Stimulated activated CD8-positive, alpha-beta memory T cell treated with anti-CD3 and anti-CD28 coated beads, Interleukin-15, amount 100 ng/mL, for 1 hour (primary cell): Measurements from ENCODE around the gene STARD13.
"Not testable (repeated sequence)": the region's sequence is repeated elsewhere in the genome, so short reads cannot be mapped to it uniquely, and the experiment has no call there.

ENCODE experiments used
- DNase-seq: peaks from one replicate; pipeline ENCODE4 v3.0.0-alpha.2; 2020; ENCODE audit warnings: low read depth

Gene STARD13

DNA sequence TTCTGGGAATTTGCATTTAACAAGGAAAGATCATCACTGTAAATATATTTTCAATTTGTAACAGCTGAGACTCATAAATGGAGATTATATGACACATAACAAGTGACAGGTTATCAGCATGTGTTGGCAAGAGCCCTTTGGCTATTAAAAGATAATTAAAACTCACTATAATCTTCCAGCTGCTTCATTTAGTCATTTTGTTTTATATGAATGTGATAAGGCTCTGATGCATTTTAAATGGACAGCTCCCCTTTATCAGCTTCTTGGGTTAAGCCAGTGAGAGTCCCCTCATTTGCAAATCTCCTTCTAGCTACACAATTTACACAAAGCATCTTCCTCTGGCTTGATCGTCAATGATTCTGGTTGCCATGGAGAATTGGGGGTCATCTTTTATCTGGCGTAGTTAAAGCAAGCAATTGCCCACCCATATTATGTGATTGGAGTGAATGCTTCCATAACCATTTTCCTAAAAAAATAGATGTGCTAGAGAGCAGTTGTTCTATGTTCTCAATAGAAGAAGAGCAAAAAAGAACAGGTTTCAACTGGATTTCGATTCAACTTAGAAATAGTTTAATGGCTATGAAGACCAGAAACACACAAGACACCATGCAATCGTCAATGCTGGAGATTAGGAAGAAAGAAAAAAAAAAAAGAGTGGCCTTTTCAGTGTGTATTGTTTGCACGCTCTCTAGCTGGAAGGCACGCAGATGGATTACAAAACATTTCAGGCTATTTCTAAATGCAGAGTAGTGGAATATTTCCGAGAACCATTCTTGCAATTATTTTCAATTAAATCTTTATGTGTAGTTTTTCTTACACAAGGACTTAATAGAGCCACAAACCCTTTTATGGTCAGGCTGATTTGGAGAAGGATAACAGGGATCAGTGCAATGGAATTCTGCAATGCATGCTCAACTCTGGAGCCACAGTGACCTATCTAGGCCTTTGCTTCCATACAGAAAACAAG is 27.4 kb downstream of the STARD13 start:
- no peak for DNase-seq

DNA sequence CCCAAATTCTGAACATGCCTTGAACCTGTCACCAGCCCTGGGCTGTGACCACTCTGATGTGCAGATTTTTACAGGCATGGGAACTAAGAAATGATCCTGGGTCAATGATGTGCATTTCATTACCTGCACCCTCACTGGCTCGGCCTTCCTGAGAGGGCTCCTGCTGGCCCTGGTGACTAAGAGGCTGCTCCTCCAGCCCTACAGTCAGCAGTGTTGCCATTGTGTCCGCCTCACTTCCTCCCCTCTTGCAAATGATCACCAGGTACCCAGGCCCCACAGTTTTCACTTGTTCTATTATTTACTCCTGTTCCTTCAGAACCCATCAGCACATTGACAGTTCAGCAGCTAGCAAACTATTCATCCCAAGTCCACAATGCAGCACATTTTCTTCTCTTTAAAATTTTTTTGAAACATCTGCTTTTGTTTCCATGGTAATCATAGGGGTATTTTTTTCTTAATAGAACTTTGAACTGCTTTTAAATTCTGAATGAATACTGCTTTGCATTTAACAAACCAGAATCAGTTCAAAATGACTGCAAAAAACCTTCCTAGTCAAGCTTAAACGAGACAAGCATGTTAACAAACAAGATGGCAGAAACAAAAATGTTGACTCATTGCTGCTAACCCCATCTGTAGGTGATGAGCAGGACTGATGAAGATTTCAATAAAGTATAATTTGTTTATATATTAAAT is 29.3 kb downstream of the STARD13 start:
- DNase-seq = no peak

DNA sequence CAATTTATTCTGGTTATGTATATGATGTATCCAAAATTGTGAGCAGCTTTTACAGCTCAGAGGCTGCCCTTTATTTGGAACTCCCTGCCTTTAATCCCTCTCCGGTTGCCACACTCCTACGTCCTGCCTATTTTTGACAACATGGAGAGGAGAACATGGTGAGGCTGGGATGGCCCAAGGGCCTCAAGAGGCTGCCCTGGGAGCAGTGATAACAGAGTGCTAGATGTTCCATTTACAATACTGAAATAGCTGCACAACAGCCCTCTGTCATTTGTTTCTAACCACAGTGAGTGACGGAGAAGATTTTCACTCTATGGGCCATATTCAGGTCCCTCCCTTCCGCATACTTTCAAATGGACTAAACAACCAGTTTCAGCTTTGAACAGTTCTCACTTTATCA is 33.4 kb downstream of the STARD13 start:
- DNase-seq = no peak

DNA sequence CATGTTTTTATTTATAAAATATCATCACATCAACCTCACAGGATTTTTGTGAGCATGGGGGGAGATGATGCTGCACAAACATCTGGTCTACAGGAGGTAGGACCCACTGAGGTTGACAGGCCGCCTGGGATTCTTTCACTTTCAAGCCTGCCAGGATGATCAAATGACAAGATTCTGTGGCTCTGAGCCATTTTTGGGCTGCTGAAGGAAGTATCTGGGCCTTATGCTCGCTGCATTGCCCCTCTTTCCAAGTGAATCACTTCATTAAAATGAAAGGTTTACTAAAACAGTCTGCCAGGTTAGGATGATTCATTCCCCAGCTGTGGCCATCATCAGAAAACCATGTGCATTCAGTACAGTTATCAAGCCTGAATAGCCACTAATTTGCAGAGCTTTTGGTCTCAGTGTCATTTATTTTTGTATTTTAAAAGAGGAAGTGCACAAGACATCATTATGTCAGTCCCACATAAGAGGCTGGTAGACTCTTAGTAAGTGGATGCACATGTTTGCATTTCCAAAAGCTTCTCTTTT is 34.4 kb downstream of the STARD13 start:
- no peak for DNase-seq

DNA sequence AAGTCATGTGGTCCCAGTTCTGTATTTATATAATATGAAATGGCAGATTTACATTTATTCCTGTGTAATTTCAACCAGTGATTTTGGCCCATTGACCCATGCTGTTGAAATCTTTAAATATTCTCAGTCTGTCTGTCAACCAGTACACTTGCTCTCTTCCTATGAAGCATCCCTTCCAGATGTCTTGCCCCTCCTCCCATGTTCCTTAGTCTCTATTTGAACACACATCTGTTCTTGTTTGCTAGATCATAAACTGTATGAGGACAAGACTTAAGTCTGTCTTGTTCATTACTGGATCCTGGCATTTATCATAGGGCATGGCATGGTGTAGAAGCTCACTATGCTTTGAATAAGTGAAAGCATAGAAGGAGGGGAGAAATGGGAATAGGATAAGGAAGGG is 34.9 kb downstream of the STARD13 start:
- DNase-seq = no peak

DNA sequence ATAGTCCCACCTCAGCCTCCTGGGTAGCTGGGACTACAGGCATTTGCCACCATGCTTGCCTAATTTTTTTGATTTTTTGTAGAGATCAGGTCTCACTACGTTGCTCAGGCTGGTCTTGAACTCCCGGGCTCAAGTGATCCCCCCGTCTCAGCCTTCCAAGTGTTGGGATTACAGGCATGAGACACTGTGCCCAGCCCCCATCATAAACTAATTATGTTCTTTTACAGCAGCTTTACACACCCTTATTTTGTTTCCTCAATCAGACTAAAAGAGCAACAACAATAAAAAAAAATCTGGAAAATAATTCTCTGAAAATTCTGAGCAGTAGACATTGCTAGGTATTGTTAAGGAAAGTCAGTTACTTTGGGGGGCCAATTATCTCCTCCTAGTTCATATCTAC is 35.7 kb downstream of the STARD13 start:
- no peak for DNase-seq

DNA sequence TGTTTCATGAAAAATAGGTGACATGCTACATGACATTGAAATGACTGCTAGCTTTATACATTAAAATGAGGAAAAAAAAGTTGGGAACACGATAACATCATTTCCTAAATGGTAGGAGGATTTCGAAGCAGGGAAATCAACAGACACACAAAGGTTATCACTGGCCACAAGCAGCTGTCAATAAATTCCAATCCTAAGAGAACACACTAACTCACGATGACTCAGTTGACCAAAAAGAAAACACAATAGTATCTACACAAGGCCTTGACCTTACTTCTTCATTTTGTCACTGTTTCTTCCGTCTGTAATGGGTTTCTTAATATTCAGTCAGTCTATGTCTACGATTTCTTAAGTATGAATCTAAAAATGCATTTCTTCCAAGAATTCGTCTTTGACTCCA is 36.5 kb downstream of the STARD13 start:
- DNase-seq = no peak

DNA sequence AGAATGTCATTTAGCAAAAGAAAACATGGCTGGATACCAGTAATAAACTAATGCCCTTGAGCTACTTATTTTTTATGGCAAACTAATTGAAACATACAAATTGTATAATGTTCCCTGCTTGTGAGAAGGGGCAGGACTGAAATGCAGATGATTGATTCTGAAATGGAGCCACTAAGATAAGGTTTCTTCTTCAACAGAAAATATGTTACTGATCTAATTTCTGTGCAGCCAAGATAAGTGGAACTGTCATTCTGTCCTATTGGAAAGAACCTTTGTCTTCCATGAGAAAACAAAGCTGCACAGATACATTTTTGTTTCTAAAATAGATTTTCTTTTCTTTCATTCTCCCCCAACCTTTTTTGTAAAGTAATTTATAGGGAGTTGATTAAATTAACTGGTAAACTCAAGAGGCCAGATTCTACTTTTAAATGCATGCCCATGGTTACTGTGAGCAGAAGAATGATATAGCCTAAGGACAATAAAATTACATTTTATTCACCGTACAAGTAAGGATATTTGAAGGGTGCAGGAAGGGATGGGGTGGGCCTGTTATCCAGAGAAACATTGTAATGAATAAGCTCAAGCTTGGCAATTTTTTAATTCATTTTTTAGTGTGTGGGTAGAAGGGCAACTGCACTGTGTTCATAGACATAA is 39.9 kb downstream of the STARD13 start:
- no peak for DNase-seq

DNA sequence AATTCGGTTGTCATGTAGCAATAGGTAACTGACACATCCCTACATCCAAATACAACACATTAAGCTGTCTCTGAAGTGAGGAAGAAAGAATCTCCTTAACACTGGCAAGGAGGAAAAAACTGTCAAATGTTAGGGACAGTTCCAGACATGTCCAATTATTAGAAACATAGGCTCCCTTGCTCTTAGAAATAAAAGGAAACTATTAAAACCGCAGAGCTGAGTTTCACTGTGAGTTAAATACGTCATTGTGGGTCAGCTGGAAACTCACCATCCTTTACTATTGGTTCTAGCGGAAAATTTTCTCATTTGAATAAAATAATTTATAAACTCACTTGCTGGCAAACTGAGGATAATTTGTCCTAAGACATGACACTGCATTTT is 40.7 kb downstream of the STARD13 start:
- DNase-seq = no peak

DNA sequence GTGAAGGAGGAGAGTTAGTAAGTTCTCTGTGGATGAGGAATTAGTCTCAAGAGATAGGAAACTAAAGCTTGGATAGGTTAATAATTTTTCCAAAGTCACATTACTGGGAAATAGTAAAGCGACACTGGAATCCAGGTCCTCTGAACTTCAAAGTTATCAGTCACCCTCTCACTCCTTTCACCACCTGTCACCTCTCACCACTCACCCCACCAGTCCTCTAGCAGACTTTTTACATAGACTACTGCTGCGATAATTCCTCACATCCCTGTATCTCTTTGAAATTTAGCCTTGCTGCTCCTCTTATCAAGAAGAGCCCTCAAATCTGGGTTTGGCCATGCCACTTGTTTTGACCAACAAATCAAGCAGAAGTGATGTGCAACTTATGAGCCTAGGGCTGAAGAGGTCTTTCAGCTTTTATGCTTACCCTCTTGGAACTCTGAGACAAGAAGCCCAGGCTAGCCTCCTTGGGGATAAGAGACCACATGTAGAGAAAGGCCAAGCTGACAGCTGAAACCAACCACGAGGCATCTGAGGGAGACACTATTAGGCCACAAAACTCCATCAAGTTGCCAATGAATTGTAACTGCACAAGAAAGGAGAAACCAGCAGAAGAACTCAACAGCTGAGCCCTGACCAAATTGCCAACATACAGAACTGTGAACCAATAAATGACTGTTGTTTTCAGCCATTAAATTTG is 41.2 kb downstream of the STARD13 start:
- no peak for DNase-seq

DNA sequence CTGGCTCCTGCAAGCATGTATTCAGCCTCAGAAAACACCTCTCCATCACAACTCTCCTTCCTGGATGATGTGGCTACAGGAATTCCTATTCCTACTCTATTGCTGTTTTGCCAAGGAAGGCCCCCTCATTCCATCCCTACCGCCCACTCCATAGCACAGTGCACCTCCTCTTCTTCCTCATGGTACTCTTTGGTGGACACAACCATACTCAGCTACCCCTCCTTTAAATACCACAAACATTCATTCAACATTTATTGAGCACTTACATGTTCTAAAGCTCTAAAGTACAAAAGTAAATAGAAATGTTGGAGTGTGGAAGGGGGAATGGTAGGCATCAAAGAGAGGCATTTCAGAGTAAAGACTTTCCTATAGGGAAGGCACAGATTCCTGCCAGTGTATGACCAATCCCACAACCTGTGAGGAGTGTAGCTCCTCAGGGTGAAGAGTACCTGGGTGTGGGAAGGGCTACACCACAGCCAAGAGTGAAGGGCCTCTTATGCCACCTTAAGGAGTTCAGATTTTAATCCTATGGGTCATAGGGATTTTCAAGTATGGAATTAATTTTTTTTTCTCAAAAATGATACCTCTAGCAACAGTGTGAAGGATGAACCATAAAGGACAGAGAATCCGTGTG is 42.5 kb downstream of the STARD13 start:
- no peak for DNase-seq

DNA sequence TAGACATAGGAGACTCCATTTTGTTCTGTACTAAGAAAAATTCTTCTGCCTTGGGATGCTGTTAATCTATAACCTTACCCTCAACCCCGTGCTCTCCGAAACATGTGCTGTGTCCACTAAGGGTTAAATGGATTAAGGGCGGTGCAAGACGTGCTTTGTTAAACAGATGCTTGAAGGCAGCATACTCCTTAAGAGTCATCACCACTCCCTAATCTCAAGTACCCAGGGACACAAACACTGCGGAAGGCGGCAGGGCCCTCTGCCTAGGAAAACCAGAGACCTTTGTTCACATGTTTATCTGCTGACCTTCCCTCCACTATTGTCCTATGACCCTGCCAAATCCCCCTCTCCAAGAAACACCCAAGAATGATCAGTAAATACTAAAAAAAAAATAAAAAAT is 43.2 kb downstream of the STARD13 start:
- DNase-seq = not testable (repeated sequence)

DNA sequence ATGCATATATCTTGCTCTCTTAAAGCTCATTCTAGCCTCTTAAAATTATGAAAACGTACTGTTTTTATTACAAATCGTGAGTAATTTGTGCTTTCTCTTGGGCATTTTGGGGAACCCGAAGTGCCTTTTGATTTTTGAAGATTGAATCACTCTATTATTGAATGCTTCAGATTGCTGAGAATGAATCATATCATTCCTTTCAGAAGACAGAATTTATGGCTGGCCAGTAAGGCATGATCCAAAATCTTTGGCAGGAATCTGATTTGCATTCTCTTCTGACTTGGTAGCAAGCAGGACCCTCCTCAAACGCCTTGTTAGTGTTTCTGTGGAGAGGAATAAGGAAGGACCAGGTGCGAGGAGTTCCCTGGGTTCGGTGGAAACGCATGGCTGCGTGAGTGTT is 49.5 kb downstream of the STARD13 start:
- DNase-seq = no peak

DNA sequence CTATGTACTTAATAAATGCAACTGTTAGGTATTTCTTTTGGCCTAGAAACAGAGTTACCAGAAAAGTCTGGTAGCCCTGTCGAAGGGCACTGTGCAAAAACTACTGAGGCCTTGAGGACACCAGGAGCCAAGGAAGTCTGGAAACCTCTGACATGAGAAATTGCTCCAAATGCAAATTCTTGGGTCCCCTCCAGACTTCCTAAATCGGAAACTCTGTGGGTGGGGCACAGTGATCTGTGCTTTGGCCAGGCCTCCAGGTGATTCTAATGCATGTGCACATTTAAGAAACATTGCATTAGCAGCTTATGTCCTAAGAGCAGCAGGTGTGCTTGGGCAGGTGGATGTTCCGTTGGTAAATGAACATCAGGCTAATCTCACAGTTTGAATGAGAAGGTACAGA is 50.0 kb downstream of the STARD13 start:
- no peak for DNase-seq

DNA sequence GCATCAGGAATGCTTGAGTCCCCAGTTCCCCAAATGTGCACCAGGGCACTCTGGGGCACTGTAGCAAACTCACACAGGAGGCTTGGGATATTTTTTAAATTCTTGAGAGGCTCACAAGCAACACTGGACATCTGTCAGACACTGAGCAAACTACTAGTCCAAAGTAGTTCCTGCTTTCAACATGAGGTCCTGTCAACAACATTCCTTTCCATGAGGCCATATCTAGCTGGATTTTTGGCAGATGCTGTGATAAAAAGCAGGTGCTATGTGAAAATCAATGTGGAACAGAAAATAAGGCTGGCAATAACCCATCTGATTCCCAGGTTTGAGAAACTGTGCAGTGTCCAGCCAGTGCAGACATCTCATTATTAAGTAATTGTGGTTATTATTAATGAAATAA is 50.5 kb downstream of the STARD13 start:
- no peak for DNase-seq

DNA sequence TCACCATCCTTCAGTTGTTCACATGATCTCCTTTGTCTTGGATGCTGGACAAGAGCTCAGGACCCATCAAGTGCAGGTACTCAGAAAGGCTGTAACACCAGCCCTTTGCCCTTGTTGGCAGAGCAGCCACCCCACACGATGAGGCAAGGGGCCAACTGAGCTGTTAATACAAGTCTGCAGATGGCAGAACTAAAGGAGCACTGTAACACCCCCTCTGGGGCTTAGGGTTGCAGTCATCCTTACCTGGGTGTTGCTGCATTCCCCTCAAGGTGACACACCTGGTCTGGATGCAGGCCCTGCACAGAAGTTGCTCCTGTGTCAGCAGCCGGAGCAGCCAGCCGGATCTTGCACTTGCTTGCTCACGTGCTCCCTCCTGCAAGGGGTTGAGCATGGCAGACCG is 52.0 kb downstream of the STARD13 start:
- DNase-seq = no peak

DNA sequence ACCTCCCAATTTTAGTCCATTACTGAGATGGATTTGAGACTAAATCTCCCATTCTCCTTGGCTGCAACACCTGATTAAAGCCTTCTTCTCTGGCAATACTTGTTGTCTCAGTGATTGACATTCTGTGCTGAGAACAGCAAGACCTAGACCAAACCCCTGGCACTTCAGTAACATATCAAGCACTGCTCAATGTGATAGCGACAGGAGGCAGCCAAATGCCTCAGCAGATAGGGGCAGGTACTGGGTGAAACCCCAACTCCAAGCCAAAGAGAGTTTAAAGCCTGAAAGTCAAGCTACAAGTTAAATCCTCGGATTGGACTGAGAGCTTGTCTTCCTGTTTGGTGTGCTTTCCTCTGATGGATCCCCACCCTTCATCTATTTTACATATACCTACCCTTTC is 52.7 kb downstream of the STARD13 start:
- DNase-seq = no peak

DNA sequence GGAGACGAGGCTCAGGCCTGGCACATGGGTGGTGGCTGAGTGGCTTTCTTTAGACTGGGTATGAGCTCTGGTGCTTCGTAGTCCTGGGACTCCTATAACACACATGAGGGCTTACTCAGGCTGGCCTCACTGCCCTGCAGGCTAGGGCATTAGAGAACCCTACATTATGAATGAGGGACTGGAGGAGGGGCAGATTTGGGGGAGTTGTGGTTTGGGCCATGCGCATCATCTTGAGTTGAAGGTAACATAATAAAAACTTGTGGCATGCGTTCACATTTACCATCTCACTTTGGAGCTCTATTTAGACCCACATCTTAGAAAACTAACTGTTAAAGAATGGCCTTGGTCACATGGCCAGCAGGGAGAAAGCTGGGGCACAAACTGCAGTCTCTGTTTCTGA is 54.2 kb downstream of the STARD13 start:
- DNase-seq = no peak

DNA sequence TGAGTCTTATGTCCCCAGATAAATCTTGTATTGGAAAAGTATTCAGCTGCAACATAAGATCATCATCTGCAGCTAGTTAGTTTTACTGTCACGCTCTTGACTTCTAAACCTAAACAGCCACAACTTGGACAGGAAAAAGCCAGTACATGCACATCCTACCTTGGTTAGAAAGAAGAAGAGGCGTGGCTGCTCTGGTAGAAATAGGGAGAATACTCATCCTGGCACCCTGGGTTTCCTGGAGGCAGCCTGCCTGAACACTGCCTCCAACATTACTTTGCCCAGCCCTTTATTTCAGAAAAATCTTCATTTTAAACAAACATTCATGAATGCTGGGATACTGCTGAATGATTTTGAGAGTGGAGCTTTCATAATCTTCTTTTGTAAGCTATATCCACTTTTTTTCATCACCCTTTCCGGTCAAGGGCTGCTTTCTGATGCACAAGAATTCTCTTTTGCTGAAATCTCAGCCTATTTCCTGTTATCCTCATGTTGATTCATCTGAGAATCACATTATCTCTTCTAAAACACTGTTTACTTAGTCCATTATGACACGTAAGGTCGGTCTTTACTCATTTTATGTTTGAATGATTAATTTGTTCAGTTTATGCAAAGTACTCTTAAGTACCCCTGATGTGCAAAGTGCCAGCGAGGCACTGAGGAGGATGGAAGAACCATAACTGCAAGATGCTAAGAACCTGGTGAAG is 55.2 kb downstream of the STARD13 start:
- DNase-seq = no peak

DNA sequence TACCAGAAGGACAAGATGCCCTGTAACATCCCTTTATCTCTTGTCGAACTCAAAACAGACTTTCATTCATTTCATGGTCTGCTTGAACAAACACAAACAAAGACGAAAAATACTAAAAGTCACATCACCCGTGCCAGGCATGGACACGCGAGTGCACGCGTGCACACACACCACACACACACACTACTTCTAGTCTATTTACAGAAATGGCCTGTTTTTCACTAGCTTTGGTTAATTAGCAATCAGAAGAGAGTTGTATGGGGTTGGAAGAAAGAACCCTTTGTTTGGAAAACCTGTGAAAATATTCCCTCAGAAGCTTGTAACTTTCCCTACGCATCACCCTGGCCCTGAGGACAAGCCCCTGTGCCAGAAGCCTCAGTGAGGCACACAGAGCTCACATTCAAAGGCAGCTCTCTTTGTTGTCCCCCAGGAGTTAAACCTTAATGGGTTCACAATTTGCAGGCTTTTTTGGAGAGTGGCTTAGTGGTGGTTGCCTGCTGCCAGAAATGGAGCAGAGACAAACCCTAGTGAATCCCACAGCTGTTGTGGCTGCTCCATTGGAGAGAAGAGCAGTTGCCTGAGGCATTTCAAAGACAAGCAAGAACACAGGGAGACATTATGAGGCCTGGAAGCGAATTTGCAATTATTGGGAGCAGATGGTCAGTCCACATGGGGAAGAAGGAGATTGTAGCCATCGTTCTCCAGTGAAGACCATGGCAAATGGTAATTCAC is 55.9 kb downstream of the STARD13 start:
- DNase-seq = no peak
